Activated CD4-positive, alpha-beta T cell treated with anti-CD3 and anti-CD28 coated beads for 36 hours (primary cell): ENCODE measurements around the gene PIH1D1. TPM values are rescaled to one million over a fixed set of nuclear protein-coding genes. Genes with fewer than 3 reads are reported as not detected.
A peak's percentile ranks its signal among the peaks of the same experiment; 100 is the strongest.

Experiments
- ATAC-seq: fragments of 200-7000 bp; cut with Tn5 transposase; one replicate; pipeline ENCODE4 v1.10.0; 2021; ENCODE audit warnings: mild to moderate bottlenecking, moderate library complexity
- CTCF ChIA-PET: fragments of 350-600 bp; sonication (Branson Sonifier 250); formaldehyde crosslinking; loops from one replicate; lab custom pipeline; 2021; ENCODE audit warnings: antibody characterized with exemption; lab: Charles Lee
- POLR2A ChIA-PET: fragments of 350-600 bp; sonication (Branson Sonifier 250); formaldehyde crosslinking; loops from one replicate; lab custom pipeline; 2021; ENCODE audit warnings: antibody characterized with exemption, inconsistent platforms; lab: Charles Lee
- DNase-seq: peaks from one replicate; pipeline ENCODE4 v3.0.0-alpha.2; 2020
- H3K27ac Mint-ChIP-seq: one replicate; pipeline ENCODE4 v1.8.0; 2021; ENCODE audit warnings: mixed read lengths
- H3K27me3 Mint-ChIP-seq: one replicate; pipeline ENCODE4 v1.8.0; 2021; ENCODE audit warnings: mixed read lengths
- H3K36me3 Mint-ChIP-seq: one replicate; pipeline ENCODE4 v1.8.0; 2021; ENCODE audit warnings: low read depth, mixed read lengths
- H3K4me1 Mint-ChIP-seq: one replicate; pipeline ENCODE4 v1.8.0; 2021; ENCODE audit warnings: mixed read lengths
- H3K4me3 Mint-ChIP-seq: one replicate; pipeline ENCODE4 v1.8.0; 2021; ENCODE audit warnings: mild to moderate bottlenecking, moderate library complexity, mixed read lengths
- H3K9me3 Mint-ChIP-seq: one replicate; pipeline ENCODE4 v1.8.0; 2021; ENCODE audit warnings: low read depth, mixed read lengths
- intact Hi-C, 2 experiments: fragments of 100-400 bp; cut with DNase I in 1 of 2; cut with micrococcal nuclease in 1 of 2; formaldehyde crosslinking; loops; one replicate each; pipeline versions ENCODE4 v1.14.2 to v1.15.1; 2022 to 2024; cut with DNase I, micrococcal nuclease
- total RNA-seq, 2 experiments: library from RNA; stranded (reverse); gene quantifications; one replicate each; pipeline ENCODE4 v1.2.3, GENCODE V29; 2021

The PIH1D1 gene
- total RNA-seq, 2 experiments from 2014 or later: 117 to 138 TPM

GRCh38 chr19:49491030-49491803 is 39.6 kb upstream of the PIH1D1 start:
- Mint-ChIP-seq H3K4me3 (peak overlapping the region; percentile 99), H3K36me3 (peaks cover 62% of the 10 kb centered on the region), H3K4me1 (peaks cover 31% of the 10 kb centered on the region), H3K9me3 (no peaks in the 10 kb centered on the region), H3K27me3 (no peaks in the 10 kb centered on the region), H3K27ac (peak overlapping the region; percentile 97)
- ChIA-PET CTCF (interaction anchor here (1.2 kb wide), 1 partner anchor 15 kb away, joined by 4 read pairs; no protein-coding TSS in a partner anchor), POLR2A (interaction anchor here (0.6 to 0.7 kb wide), 2 partner anchors 15 to 61 kb away, joined by 3 to 4 read pairs; no protein-coding TSS in a partner anchor)
- intact Hi-C loops: no loop called here
- DNase-seq: no peak
- ATAC-seq: no peak

- intact Hi-C loops: no loop called here
- no peak for ATAC-seq
- CTCF ChIA-PET: no interaction called here
Measured at GRCh38 chr19:49490287-49491029, 38.8 kb upstream of the PIH1D1 start.

GRCh38 chr19:49489601-49490167 is 38.1 kb upstream of the PIH1D1 start:
- no peaks in the 10 kb centered on the region for H3K27me3 Mint-ChIP-seq
- CTCF ChIA-PET: interaction anchor here (2.5 kb wide), 1 partner anchor 13 kb away, joined by 15 read pairs; no protein-coding TSS in a partner anchor
- intact Hi-C loops: loop anchor here in 1 of 2 experiments (5.0 kb wide), 1 partner anchor 37 kb away; the partner anchor contains the start of genes ALDH16A1 and PIH1D1
- peak overlapping the region; percentile 99 for H3K4me3 Mint-ChIP-seq
- H3K4me1 Mint-ChIP-seq: peaks cover 30% of the 10 kb centered on the region
- ATAC-seq: no peak
- POLR2A ChIA-PET: interaction anchor here (0.6 to 2.0 kb wide), 2 partner anchors 38 to 90 kb away, joined by 3 to 5 read pairs; partner anchors contain the start of gene PIH1D1
- H3K9me3 Mint-ChIP-seq: no peaks in the 10 kb centered on the region
- DNase-seq: peak; percentile 61
- peak overlapping the region; percentile 97 for H3K27ac Mint-ChIP-seq
- peaks cover 66% of the 10 kb centered on the region for H3K36me3 Mint-ChIP-seq

More at GRCh38 chr19:49490287-49491029, 38.8 kb upstream of the PIH1D1 start:
- POLR2A ChIA-PET: interaction anchor here (0.6 kb wide), 1 partner anchor 61 kb away, joined by 4 read pairs; no protein-coding TSS in a partner anchor
- Mint-ChIP-seq H3K4me3 (peak overlapping the region; percentile 99), H3K9me3 (no peaks in the 10 kb centered on the region), H3K27ac (peak overlapping the region; percentile 97), H3K27me3 (no peaks in the 10 kb centered on the region), H3K4me1 (peaks cover 34% of the 10 kb centered on the region), H3K36me3 (peaks cover 66% of the 10 kb centered on the region)
- peak; percentile 39 for DNase-seq

- CTCF ChIA-PET: interaction anchor here (2.5 kb wide), 1 partner anchor 13 kb away, joined by 15 read pairs; no protein-coding TSS in a partner anchor
- intact Hi-C loops: loop anchor here in 1 of 2 experiments (5.0 kb wide), 1 partner anchor 37 kb away; the partner anchor contains the start of genes ALDH16A1 and PIH1D1
- POLR2A ChIA-PET: interaction anchor here (2.0 kb wide), 1 partner anchor 38 kb away, joined by 5 read pairs; the partner anchor contains the start of gene PIH1D1
- H3K4me3 Mint-ChIP-seq: peak overlapping the region; percentile 99
- H3K36me3 Mint-ChIP-seq: peaks cover 68% of the 10 kb centered on the region
- DNase-seq (peak; percentile 8), ATAC-seq (no peak)
- H3K9me3 Mint-ChIP-seq: no peaks in the 10 kb centered on the region
- peaks cover 30% of the 10 kb centered on the region for H3K4me1 Mint-ChIP-seq
- peak overlapping the region; percentile 97 for H3K27ac Mint-ChIP-seq
- H3K27me3 Mint-ChIP-seq: no peaks in the 10 kb centered on the region
Measured at GRCh38 chr19:49488863-49489537, 37.4 kb upstream of the PIH1D1 start.

GRCh38 chr19:49488046-49488862 is 36.6 kb upstream of the PIH1D1 start:
- Mint-ChIP-seq H3K9me3 (no peaks in the 10 kb centered on the region), H3K27ac (peak overlapping the region; percentile 97), H3K36me3 (peaks cover 71% of the 10 kb centered on the region), H3K27me3 (no peaks in the 10 kb centered on the region), H3K4me3 (peak overlapping the region; percentile 99), H3K4me1 (peaks cover 33% of the 10 kb centered on the region)
- intact Hi-C loops: loop anchor here in 1 of 2 experiments (5.0 kb wide), 1 partner anchor 36 kb away; the partner anchor contains the start of genes ALDH16A1 and PIH1D1
- DNase-seq (no peak), ATAC-seq (no peak)
- POLR2A ChIA-PET: interaction anchor here (0.7 to 2.0 kb wide), 3 partner anchors 8 to 37 kb away, joined by 3 to 6 read pairs (median 5); partner anchors contain the start of genes ALDH16A1, PIH1D1 and RPS11
- CTCF ChIA-PET: interaction anchor here (0.7 to 2.5 kb wide), 2 partner anchors 12 to 797 kb away, joined by 4 to 15 read pairs; no protein-coding TSS in a partner anchor

GRCh38 chr19:49487277-49488045 is 35.8 kb upstream of the PIH1D1 start, which contains the start of gene RPL13A:
Gene RPL13A, plus strand, starts transcription at chr19:49487608. Its CDS starts 22 bp downstream, at chr19:49487630.
- ChIA-PET CTCF (interaction anchor here (0.7 to 2.5 kb wide), 2 partner anchors 11 to 796 kb away, joined by 4 to 15 read pairs; no protein-coding TSS in a partner anchor), POLR2A (interaction anchor here (0.7 to 2.0 kb wide), 3 partner anchors 9 to 36 kb away, joined by 3 to 6 read pairs (median 5); partner anchors contain the start of genes ALDH16A1, PIH1D1 and RPS11)
- ATAC-seq: peak; percentile 90
- Mint-ChIP-seq H3K27me3 (no peaks in the 10 kb centered on the region), H3K36me3 (peaks cover 67% of the 10 kb centered on the region), H3K9me3 (no peaks in the 10 kb centered on the region), H3K4me1 (peaks cover 26% of the 10 kb centered on the region), H3K27ac (peak within 1 kb of the TSS; percentile 97), H3K4me3 (peak within 1 kb of the TSS; percentile 99)
- intact Hi-C loops: loop anchor here (1.0 to 5.0 kb wide), 8 partner anchors 9 to 494 kb away; partner anchors contain the start of genes ALDH16A1 (in 2 of the 2), FLT3LG (in 2 of the 2), RPS11 (in 2 of the 2) and AKT1S1 (in 1 of the 2)
- DNase-seq: peak; percentile 100

GRCh38 chr19:49486710-49487276 is 35.2 kb upstream of the PIH1D1 start:
- intact Hi-C loops: loop anchor here (1.0 to 5.0 kb wide), 8 partner anchors 10 to 493 kb away; partner anchors contain the start of genes ALDH16A1 (in 2 of the 2), FLT3LG (in 2 of the 2), RPS11 (in 2 of the 2) and AKT1S1 (in 1 of the 2)
- DNase-seq (no peak), ATAC-seq (no peak)
- Mint-ChIP-seq H3K9me3 (no peaks in the 10 kb centered on the region), H3K4me1 (peaks cover 25% of the 10 kb centered on the region), H3K27ac (peak overlapping the region; percentile 97), H3K27me3 (no peaks in the 10 kb centered on the region), H3K36me3 (peaks cover 61% of the 10 kb centered on the region), H3K4me3 (peak overlapping the region; percentile 99)
- ChIA-PET CTCF (interaction anchor here (0.5 kb wide), 1 partner anchor 41 kb away, joined by 3 read pairs; the partner anchor contains the start of gene RCN3), POLR2A (interaction anchor here (1.5 kb wide), 1 partner anchor 9 kb away, joined by 6 read pairs; the partner anchor contains the start of gene RPS11)

GRCh38 chr19:49486232-49486631 is 34.6 kb upstream of the PIH1D1 start:
- peak overlapping the region; percentile 36 for H3K4me3 Mint-ChIP-seq
- DNase-seq (no peak), ATAC-seq (no peak)
- CTCF ChIA-PET: interaction anchor here (0.5 kb wide), 1 partner anchor 41 kb away, joined by 3 read pairs; the partner anchor contains the start of gene RCN3
- peaks cover 25% of the 10 kb centered on the region for H3K4me1 Mint-ChIP-seq
- peak overlapping the region; percentile 80 for H3K27ac Mint-ChIP-seq
- peaks cover 58% of the 10 kb centered on the region for H3K36me3 Mint-ChIP-seq
- no peaks in the 10 kb centered on the region for H3K9me3 Mint-ChIP-seq
- no peaks in the 10 kb centered on the region for H3K27me3 Mint-ChIP-seq
- POLR2A ChIA-PET: no interaction called here
- intact Hi-C loops: loop anchor here (2.0 to 5.0 kb wide), 2 partner anchors 34 to 155 kb away; partner anchors contain the start of genes ALDH16A1 (in 1 of the 2), PIH1D1 (in 1 of the 2) and RRAS (in 1 of the 2)
